Activated CD8-positive, alpha-beta T cell treated with anti-CD3 and anti-CD28 coated beads for 36 hours (primary cell): Measurements from ENCODE around the gene LRP10. TPM values are rescaled to one million over a fixed set of nuclear protein-coding genes. Genes with fewer than 3 reads are reported as not detected.

Experiments used
- ATAC-seq: fragments of 200-7000 bp; cut with Tn5 transposase; one replicate; pipeline ENCODE4 v1.10.0; 2021; ENCODE audit warnings: mild to moderate bottlenecking, moderate library complexity
- CTCF ChIA-PET: fragments of 350-600 bp; sonication (Branson Sonifier 250); formaldehyde crosslinking; loops from one replicate; lab custom pipeline; 2021; ENCODE audit warnings: antibody characterized with exemption; lab: Charles Lee
- POLR2A ChIA-PET: fragments of 350-600 bp; sonication (Branson Sonifier 250); formaldehyde crosslinking; loops from one replicate; lab custom pipeline; 2021; ENCODE audit warnings: antibody characterized with exemption; lab: Charles Lee
- DNase-seq: peaks from one replicate; pipeline ENCODE4 v3.0.0-alpha.2; 2020
- H3K27ac Mint-ChIP-seq: one replicate; pipeline ENCODE4 v1.8.0; 2021; ENCODE audit warnings: mild to moderate bottlenecking, mixed read lengths
- H3K27me3 Mint-ChIP-seq: one replicate; pipeline ENCODE4 v1.8.0; 2021; ENCODE audit warnings: mixed read lengths
- H3K36me3 Mint-ChIP-seq: one replicate; pipeline ENCODE4 v1.8.0; 2021; ENCODE audit warnings: low read depth, mixed read lengths
- H3K4me1 Mint-ChIP-seq: one replicate; pipeline ENCODE4 v1.8.0; 2021; ENCODE audit warnings: low read depth, mixed read lengths
- H3K4me3 Mint-ChIP-seq: one replicate; pipeline ENCODE4 v1.8.0; 2021; ENCODE audit warnings: mild to moderate bottlenecking, moderate library complexity, mixed read lengths
- H3K9me3 Mint-ChIP-seq: one replicate; pipeline ENCODE4 v1.8.0; 2021; ENCODE audit warnings: mixed read lengths
- CTCF ChIP-seq: fragments of 200-600 bp; IDR thresholded peaks from one replicate; pipeline ENCODE4 v1.8.0; 2022; ENCODE audit warnings: antibody characterized with exemption, mild to moderate bottlenecking
- intact Hi-C: fragments of 100-400 bp; cut with micrococcal nuclease; formaldehyde crosslinking; loops from one replicate; pipeline ENCODE4 v1.10.0; 2022
- total RNA-seq, 2 experiments: library from RNA; stranded (reverse); gene quantifications; one replicate each; pipeline ENCODE4 v1.2.3, GENCODE V29; 2021

Gene LRP10
- total RNA-seq, 2 experiments from 2014 or later: 18.7 to 21.0 TPM

- Mint-ChIP-seq H3K36me3 (no peaks in the 10 kb centered on the region), H3K27ac (no peak overlapping the region), H3K27me3 (peaks cover 18% of the 10 kb centered on the region), H3K4me3 (no peak overlapping the region), H3K9me3 (no peaks in the 10 kb centered on the region), H3K4me1 (peaks cover 5% of the 10 kb centered on the region)
- no peak for DNase-seq
- no peak for TF ChIP-seq CTCF
- intact Hi-C loops: no loop called here
- ChIA-PET POLR2A (interaction anchor here (1.0 kb wide), 1 partner anchor 10 kb away, joined by 3 read pairs; no protein-coding TSS in a partner anchor), CTCF (interaction anchor here (1.8 kb wide), 1 partner anchor 11 kb away, joined by 9 read pairs; no protein-coding TSS in a partner anchor)
- ATAC-seq: no peak
Observed at GRCh38 chr14:22842211-22843122, 29.1 kb upstream of the LRP10 start.

GRCh38 chr14:22843123-22843925 is 28.2 kb upstream of the LRP10 start:
- POLR2A ChIA-PET: interaction anchor here (1.0 kb wide), 1 partner anchor 9 kb away, joined by 3 read pairs; no protein-coding TSS in a partner anchor
- Mint-ChIP-seq H3K4me1 (no peaks in the 10 kb centered on the region), H3K36me3 (no peaks in the 10 kb centered on the region)

GRCh38 chr14:22844221-22845102 is 27.1 kb upstream of the LRP10 start:
- H3K36me3 Mint-ChIP-seq: no peaks in the 10 kb centered on the region
- no peak for DNase-seq
- no peaks in the 10 kb centered on the region for H3K4me1 Mint-ChIP-seq
- peaks cover 14% of the 10 kb centered on the region for H3K27me3 Mint-ChIP-seq
- CTCF ChIA-PET: interaction anchor here (1.0 to 2.5 kb wide), 3 partner anchors 9 to 274 kb away, joined by 3 to 6 read pairs (median 5); no protein-coding TSS in a partner anchor
- POLR2A ChIA-PET: interaction anchor here (0.8 to 0.9 kb wide), 2 partner anchors 14 to 28 kb away, joined by 3 to 5 read pairs; no protein-coding TSS in a partner anchor
- TF ChIP-seq CTCF: no peak
- H3K9me3 Mint-ChIP-seq: no peaks in the 10 kb centered on the region
- ATAC-seq: no peak
- H3K4me3 Mint-ChIP-seq: no peak overlapping the region
- H3K27ac Mint-ChIP-seq: no peak overlapping the region
- intact Hi-C loops: no loop called here

More at GRCh38 chr14:22843123-22843925, 28.2 kb upstream of the LRP10 start:
- CTCF ChIA-PET: interaction anchor here (1.0 to 2.5 kb wide), 3 partner anchors 8 to 20 kb away, joined by 3 to 9 read pairs (median 6); no protein-coding TSS in a partner anchor
- H3K4me3 Mint-ChIP-seq: no peak overlapping the region
- ATAC-seq: no peak
- H3K27ac Mint-ChIP-seq: no peak overlapping the region
- H3K27me3 Mint-ChIP-seq: peaks cover 14% of the 10 kb centered on the region
- intact Hi-C loops: no loop called here
- no peak for TF ChIP-seq CTCF
- no peaks in the 10 kb centered on the region for H3K9me3 Mint-ChIP-seq
- no peak for DNase-seq

GRCh38 chr14:22845103-22845394 is 26.5 kb upstream of the LRP10 start:
- Mint-ChIP-seq H3K36me3 (no peaks in the 10 kb centered on the region), H3K4me3 (no peak overlapping the region), H3K9me3 (no peaks in the 10 kb centered on the region), H3K4me1 (no peaks in the 10 kb centered on the region), H3K27me3 (peaks cover 14% of the 10 kb centered on the region), H3K27ac (no peak overlapping the region)
- ATAC-seq (no peak), DNase-seq (no peak)
- ChIA-PET CTCF (interaction anchor here (0.6 to 2.5 kb wide), 5 partner anchors 9 to 275 kb away, joined by 3 to 6 read pairs (median 3); partner anchors contain the start of gene OXA1L), POLR2A (interaction anchor here (0.8 to 0.9 kb wide), 2 partner anchors 14 to 28 kb away, joined by 3 to 5 read pairs; no protein-coding TSS in a partner anchor)
- no peak for TF ChIP-seq CTCF
- intact Hi-C loops: no loop called here
